Mucosa of gallbladder (tissue), 1 donor: ENCODE data around the gene POTEF. TPM values are rescaled to one million over a fixed set of nuclear protein-coding genes. Genes with fewer than 3 reads are reported as not detected.
"Not testable (repeated sequence)": the region's sequence is repeated elsewhere in the genome, so short reads cannot be mapped to it uniquely, and the experiment has no call there.

Experiments used
- DNase-seq: peaks from one replicate; pipeline ENCODE4 v3.0.0-alpha.2; 2020; ENCODE audit warnings: low spot score
- total RNA-seq: library from RNA; stranded (reverse); gene quantifications from one replicate; pipeline ENCODE4 v1.2.1, GENCODE V29; 2021
- donor health status: DM: no; HTN: no; CAD: no.

POTEF gene
- not detected for total RNA-seq

- not testable (repeated sequence) for DNase-seq
Measured at GRCh38 chr2:130129120-130129829, at the start of gene POTEF. Gene POTEF (minus strand): TSS chr2:130129222. CDS start chr2:130120515, 8,707 bp downstream.

GRCh38 chr2:130174866-130175265, 45.8 kb upstream of the POTEF start:
- not testable (repeated sequence) for DNase-seq

DNA sequence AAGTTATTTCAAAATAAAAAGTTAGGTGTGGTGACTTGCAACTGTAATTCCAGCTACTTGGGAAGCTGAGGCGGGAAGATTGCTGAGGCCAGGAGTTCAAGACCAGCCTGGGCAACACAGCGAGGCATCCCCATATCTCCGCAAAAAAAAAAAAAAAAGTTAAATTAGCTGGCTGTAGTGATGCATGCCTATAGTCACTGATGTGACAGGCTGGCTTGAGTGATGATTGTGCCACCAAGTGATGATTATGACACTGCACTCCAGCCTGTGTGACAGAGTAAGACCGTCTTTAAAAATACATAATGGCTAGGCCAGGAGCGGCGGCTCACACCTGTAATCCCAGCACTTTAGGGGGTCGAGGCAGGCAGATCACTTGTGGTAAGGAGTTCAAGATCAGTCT, 40.9 kb upstream of the POTEF start:
- DNase-seq: no peak

- DNase-seq: not testable (repeated sequence)
Measured at GRCh38 chr2:130169163-130169562, 40.1 kb upstream of the POTEF start.

DNA sequence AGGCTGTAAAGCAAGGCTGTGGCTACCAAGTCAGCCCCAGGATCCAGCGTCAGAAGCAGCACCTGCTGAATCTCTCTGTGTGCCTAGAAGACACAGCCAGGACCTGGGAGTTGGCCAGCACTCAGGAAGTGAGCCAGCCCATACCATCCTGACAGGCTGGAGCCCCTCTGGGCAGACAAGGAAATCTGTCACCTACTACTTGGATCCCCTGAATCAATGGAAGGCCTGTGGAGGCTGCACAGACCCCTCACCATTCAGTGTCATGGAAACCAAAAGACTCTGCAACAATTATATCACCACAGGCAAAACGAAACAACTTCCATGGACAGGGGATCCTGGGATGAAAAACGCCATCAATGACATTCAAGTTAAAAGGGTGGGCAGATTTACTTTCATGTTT, 37.6 kb upstream of the POTEF start:
- not testable (repeated sequence) for DNase-seq

DNA sequence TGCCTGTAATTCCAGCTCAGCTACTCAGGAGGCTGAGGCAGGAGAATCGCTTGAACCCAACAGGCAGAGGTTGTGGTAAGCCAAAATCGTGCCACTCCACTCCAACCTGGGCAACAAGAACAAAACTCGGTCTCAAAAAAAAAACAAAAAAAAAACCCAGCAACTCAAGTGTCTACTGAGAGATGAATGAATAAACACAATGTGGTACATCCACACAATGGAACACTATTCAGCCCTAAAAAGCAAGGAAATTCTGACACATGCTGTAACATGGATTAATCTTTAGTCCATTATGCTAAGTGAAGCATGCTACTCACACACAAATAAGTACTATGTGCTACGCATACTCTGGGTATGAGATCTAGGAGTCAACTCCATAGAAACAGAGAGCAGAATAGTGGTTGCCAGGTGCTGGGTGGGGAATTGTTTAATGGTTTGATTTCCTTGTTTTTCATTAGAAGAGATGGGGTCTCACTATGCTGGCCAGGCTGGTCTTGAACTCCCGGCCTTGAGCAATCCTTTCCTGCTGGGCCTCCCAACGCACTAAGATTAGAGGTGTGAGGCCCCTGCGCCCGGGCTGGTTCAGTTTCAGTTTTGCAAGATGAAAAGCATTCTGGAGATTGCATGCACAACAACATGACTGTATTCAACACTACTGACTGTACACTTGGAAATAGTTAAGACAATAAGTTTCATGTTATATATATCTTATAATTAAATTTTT, 36.4 kb upstream of the POTEF start:
- no peak for DNase-seq

GRCh38 chr2:130162968-130163367, 33.9 kb upstream of the POTEF start:
- DNase-seq: no peak

GRCh38 chr2:130162486-130162885, 33.5 kb upstream of the POTEF start:
- not testable (repeated sequence) for DNase-seq

- not testable (repeated sequence) for DNase-seq
Measured at GRCh38 chr2:130160838-130161705, 32.0 kb upstream of the POTEF start.

DNA sequence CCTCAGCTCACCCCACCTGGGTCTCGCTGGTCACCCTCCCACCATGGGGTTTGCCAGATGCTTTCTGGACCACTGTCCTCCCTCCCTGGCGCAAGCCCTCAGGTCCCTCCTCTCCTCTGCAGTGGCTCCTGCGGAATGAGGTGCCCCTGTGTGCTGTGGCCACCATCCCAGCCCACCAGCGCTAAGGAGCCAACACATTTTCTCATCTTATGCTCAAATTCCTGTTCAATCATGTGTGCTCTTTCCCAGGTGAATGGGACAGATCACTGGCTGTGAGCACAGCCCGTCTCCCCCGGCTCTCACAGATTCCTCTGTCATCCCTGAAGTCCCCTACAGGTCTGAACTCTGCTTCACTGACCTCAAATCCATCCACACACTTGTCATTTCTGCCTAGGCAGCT, 31.1 kb upstream of the POTEF start:
- no peak for DNase-seq

DNA sequence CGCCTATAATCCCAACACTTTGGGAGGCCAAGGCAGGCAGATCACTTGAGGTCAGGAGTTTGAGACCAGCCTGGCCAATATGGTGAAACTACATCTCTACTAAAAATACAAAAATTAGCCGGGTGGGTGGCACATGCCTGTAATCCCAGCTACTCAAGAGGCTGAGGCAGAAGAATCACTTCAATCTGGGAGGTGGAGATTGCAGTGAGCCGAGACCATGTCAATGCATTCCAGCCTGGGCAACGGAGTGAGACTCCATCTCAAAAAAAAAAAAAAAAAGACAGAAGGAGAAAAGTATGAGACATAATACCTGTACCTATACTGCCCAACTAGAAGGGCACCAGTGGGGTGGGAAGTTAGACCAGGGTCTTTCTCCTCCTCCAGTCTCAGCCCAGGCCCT, 30.4 kb upstream of the POTEF start:
- DNase-seq: not testable (repeated sequence)

DNA sequence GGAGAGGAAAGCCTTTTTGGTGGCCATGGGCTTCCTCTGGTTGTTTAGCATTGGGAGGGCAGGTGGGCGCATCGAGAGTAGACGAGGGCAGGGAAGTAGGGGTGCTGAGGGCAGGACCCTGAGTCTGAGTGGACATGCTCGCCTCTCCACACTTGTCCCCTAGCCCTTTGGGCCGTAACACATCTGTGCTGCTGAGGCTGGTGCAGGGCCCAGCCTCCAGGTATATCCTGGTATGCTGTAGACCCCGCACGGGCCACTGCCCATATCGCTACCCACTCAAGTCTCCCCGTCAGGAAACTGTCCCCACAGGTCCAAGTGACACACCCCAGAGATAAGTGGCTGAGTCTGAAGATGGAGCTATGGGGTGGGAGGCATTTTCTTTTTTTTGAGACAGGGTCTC, 29.6 kb upstream of the POTEF start:
- no peak for DNase-seq

DNA sequence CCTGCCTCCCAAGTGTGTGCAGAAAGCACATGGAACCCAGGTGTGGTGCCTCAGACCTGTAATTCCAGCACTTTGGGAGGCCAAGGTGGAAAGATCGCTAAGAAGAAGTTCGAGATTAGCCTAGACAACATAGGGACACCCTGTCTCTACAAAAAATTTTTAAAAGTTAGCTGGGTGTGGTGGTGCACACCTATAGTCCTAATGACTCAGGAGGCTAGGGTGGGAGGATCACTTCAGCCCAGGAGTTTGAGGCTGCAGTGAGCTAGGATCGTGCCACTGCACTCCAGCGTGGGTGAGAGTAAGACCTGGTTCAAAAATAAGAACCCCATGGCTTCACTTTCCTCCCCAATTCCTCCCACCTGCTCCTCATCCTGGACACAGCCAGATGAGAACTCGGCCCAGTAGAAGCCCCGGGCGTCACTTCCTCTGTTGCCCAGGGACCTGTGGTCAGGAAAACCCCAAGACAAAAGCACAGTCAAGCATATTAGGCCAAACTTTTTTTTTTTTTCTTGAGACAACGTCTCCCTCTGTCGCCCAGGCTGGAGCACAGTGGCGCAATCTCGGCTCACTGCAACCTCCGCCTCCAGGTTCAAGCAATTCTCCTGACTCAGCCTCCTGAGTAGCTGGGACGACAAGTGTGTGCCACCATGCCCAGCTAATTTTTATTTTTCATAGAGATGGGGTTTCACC, 28.9 kb upstream of the POTEF start:
- DNase-seq: not testable (repeated sequence)

- not testable (repeated sequence) for DNase-seq
Measured at GRCh38 chr2:130157354-130157753, 28.3 kb upstream of the POTEF start.

- no peak for DNase-seq
Measured at GRCh38 chr2:130156624-130157004, 27.6 kb upstream of the POTEF start.

- DNase-seq: peak; percentile 70
Measured at GRCh38 chr2:130155956-130156623, 27.1 kb upstream of the POTEF start.

DNA sequence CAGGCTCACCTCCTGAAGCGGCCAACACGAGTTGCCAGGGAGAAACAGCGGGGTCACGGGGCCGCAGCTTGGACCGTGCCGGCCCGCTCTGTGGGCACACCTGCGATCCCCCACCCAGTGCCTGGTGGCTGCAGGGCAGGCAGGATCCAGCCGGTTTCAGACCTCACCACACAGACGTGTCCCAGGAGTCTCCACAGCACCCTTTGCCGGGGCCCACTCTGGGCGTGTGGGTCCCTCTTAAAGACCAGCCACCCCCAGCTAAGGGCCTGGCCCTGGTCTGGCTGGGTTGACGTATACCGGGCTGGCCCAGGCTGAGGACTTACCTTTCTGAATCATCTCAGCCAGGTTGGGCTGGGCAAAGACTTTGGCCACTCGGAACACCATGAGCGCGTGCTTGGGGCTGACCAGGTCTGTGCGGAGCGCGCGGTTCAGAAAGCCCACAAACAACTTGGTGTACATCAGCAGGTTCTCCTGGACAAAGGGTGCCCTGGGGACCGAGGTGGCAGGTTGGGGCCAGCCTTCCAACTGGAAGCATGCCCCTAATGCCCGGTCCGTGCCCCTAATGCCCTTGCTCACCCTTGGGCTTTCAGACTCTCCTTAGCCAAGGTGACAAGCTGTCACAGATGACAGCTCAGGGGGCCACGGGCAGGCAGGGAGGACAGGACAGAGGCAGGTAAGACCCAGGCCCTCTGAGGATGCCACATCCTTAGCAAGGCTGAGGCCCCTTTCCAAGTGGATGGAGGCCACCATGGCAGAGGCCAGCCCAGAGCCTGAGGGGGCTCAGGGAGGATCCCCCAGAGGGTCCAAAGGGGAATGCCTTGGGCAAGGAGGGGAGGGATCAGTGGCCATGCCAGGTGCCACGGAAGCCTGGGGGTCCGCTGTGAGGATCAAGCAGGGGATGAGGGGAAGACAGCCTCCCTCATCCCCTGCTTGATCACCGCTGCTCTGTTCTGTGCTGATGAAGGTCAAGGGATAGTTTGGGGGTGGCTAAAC, 26.0 kb upstream of the POTEF start:
- DNase-seq: no peak

GRCh38 chr2:130154423-130154770, 25.4 kb upstream of the POTEF start:
- DNase-seq: not testable (repeated sequence)

DNA sequence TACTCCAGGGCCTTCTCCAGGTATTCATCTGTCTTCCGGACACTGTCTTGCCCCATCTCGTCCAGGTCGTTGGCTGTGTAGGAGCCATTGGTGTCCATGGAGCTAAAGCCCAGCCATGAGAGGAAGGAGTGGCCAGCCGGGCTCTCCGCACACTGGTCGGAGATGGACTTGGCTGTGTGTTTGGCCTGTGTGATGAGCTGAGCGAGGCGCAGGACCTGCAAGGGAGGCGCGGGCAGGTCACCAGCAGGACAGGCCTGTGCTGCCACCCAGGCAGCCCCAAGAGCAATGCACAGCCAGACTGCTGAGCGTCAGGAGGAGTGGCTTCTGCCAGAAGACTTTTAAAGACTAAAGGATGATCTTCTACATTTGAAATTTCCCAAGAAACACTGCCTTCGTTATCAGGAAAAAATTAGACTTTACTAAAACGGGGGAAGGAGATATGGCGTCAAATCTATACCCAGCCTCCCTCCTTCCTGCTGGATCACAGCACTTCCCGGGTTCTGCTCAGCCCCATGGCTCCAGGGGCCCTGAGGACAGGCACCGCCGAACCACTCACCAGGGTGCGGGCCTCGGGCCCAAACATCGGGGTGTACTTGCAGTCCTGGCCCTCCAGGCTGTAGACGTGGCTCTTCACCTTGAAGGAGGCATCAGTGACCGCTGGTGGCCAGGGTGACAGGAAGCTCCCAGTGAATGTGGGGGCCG, 24.9 kb upstream of the POTEF start:
- DNase-seq: not testable (repeated sequence)
